K562 (cell line): ENCODE results near the gene MARK2. TPM values are rescaled to one million over a fixed set of nuclear protein-coding genes. Genes with fewer than 3 reads are reported as not detected.
A peak's percentile ranks its signal among the peaks of the same experiment; 100 is the strongest.

Experiments used
- BCOR ChIP-seq: fragments of 450-650 bp; IDR thresholded peaks from 2 replicates; pipeline ENCODE4 v1.6.1; 2016
- CBX3 ChIP-seq, 2 experiments: IDR thresholded peaks; 1 replicate in 1 of 2; 2 replicates in 1 of 2; pipeline ENCODE4 v1.6.1; 2012; ENCODE audit warnings: inconsistent platforms in 2 of 2, low read length in 2 of 2, borderline replicate concordance in 1 of 2, control low read depth in 1 of 2
- CREM ChIP-seq: IDR thresholded peaks from 2 replicates; pipeline ENCODE4 v1.6.1; 2014; ENCODE audit warnings: antibody characterized with exemption, low read depth
- CTCF ChIP-seq, 3 experiments: IDR thresholded peaks in 2 of 3; conservative IDR thresholded peaks in 1 of 3; 2 replicates each; pipeline ENCODE4 v1.5.1; 2011 to 2012; ENCODE audit warnings: low read length in 3 of 3, mild to moderate bottlenecking in 3 of 3, control low read depth in 2 of 3, improper control_type of control experiment in 1 of 3, inconsistent platforms in 1 of 3, low read depth in 1 of 3, mixed read lengths in 1 of 3, moderate library complexity in 1 of 3; ENCODE audit not compliant: insufficient read depth in 2 of 3
- DACH1 ChIP-seq: fragments of 450-650 bp; IDR thresholded peaks from 2 replicates; pipeline ENCODE4 v1.6.1; 2018; ENCODE audit not compliant: partially characterized antibody
- DPF2 ChIP-seq: fragments of 450-650 bp; IDR thresholded peaks from 2 replicates; pipeline ENCODE4 v1.6.1; 2016
- HOXB6 ChIP-seq: fragments of 250-450 bp; sonication (Bioruptor Pico); IDR thresholded peaks from 2 replicates; pipeline ENCODE4 v1.5.1; 2022; ENCODE audit warnings: mild to moderate bottlenecking, borderline replicate concordance
- KAT2B ChIP-seq: IDR thresholded peaks from one replicate; pipeline ENCODE4 v1.6.1; 2012; ENCODE audit warnings: low read depth, mild to moderate bottlenecking, control low read depth, inconsistent platforms, low read length, moderate library complexity
- MTA2 ChIP-seq: fragments of 450-650 bp; IDR thresholded peaks from 2 replicates; pipeline ENCODE4 v1.6.1; 2016; ENCODE audit warnings: low read depth
- NR3C1 ChIP-seq: sonication (generic); formaldehyde crosslinking; IDR thresholded peaks from 2 replicates; pipeline ENCODE4 v1.8.1; 2022; ENCODE audit warnings: missing genetic modification reagents
- PPARD ChIP-seq: fragments of 250-450 bp; sonication (Bioruptor Pico); IDR thresholded peaks from 2 replicates; pipeline ENCODE4 v1.8.0; 2022; ENCODE audit warnings: inconsistent platforms, mild to moderate bottlenecking, moderate library complexity
- PRDM10 ChIP-seq: fragments of 450-650 bp; IDR thresholded peaks from 2 replicates; pipeline ENCODE4 v1.6.1; 2018; ENCODE audit not compliant: partially characterized antibody
- SP2 ChIP-seq: IDR thresholded peaks from 2 replicates; pipeline ENCODE4 v1.6.1; 2011; ENCODE audit warnings: mild to moderate bottlenecking, low read depth, low read length, moderate library complexity; ENCODE audit not compliant: poor library complexity, severe bottlenecking; ENCODE audit errors: extremely low read depth
- TBP ChIP-seq: optimal IDR thresholded peaks from 2 replicates; pipeline ENCODE3; 2011; ENCODE audit warnings: low read depth, low read length, improper control_type of control experiment
- TOE1 ChIP-seq, 2 experiments: fragments of 450-650 bp in 1 of 2; sonication (generic) in 1 of 2; formaldehyde crosslinking in 1 of 2; IDR thresholded peaks; 2 replicates each; pipeline versions ENCODE4 v1.7.1 to v1.8.0; 2016 to 2022; ENCODE audit warnings: borderline replicate concordance in 2 of 2, mild to moderate bottlenecking in 2 of 2, antibody characterized with exemption in 1 of 2, inconsistent platforms in 1 of 2, low read depth in 1 of 2, missing genetic modification reagents in 1 of 2, moderate library complexity in 1 of 2
- ZBTB7A ChIP-seq: IDR thresholded peaks from 2 replicates; pipeline ENCODE4 v1.6.1; 2011; ENCODE audit warnings: low read depth, mild to moderate bottlenecking, low read length, moderate library complexity, borderline replicate concordance; ENCODE audit not compliant: control insufficient read depth
- ZSCAN29 ChIP-seq: fragments of 450-650 bp; IDR thresholded peaks from 2 replicates; pipeline ENCODE4 v1.6.1; 2017
- polyA plus RNA-seq, 8 experiments: library from polyadenylated mRNA; depleted of rRNA in 4 of 8; stranded (reverse) in 5 of 8; unstranded in 3 of 8; fragments of >200 nt; fragmentation: Nextera tagmentation in 2 of 8; fragmentation: Illumina TruSeq in 1 of 8; extraction: Ambion mirVana in 2 of 8; extraction: Trizol in 1 of 8; gene quantifications; 2 replicates each; pipeline versions ENCODE4 v1.2.1 to v1.2.3, GENCODE V29; 2011 to 2014; ENCODE audit warnings: inconsistent platforms in 1 of 8, missing spikeins in 1 of 8
- total RNA-seq, 7 experiments: library from RNA; depleted of rRNA in 6 of 7; stranded (reverse); fragments of >200 nt in 6 of 7; fragmentation: Illumina TruSeq in 2 of 7; extraction: Trizol in 2 of 7; gene quantifications; 2 replicates each; pipeline versions ENCODE4 v1.2.1 to v1.2.3, GENCODE V29; 2011 to 2021; ENCODE audit warnings: low replicate concordance in 1 of 7
- TF ChIP-seq, protein P1 (sequence below): IDR thresholded peaks from 2 replicates; pipeline ENCODE4 v1.6.1; 2011; ENCODE audit warnings: borderline replicate concordance, low read depth, mild to moderate bottlenecking, moderate library complexity, low read length; ENCODE audit not compliant: insufficient read depth, poor library complexity, severe bottlenecking
- TF ChIP-seq, protein P2 (sequence below): fragments of 200-800 bp; sonication (Bioruptor generic); IDR thresholded peaks from 2 replicates; pipeline ENCODE4 v1.6.1; 2017; ENCODE audit warnings: missing genetic modification characterization, missing compliant biosample characterization

MARK2 gene
- total and polyA plus RNA-seq, 9 of the 15 experiments (the other 6 are each of a cell fraction or from before 2014, with no cell fraction given): 0.32 to 43.5 (median 15.1) TPM

DNA sequence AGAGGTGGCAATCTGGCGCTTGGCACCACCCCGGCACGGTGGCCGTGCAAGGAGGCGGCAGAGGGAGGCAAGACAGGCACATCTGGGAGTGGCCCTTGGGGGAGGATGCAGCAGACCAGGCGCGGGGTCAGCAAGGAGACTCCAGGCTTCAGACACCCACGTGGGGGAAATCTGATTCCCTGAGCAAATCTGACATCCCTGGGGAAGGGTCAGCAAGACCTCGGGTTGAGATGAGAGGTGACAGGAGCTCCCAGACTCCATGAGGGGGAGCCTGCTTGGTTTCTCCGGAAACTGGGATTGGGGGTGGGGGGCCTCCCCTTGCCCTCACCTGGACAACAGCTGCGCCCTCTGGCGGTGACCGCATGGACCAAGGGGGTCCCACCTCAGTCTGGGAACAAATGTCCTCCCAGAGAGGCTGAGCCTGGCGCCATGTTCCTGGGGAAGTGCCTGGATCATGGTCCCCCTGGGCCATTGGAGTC is 82.1 kb downstream of the MARK2 start (continued):
- TF ChIP-seq CTCF (IDR thresholded peaks at IDR 0.05 in 2 of 3, conservative IDR thresholded peaks at IDR 0.05 in 1 of 3; ENCODE audit: insufficient read depth in 2 of 3, low read depth in 1 of 3, low read length in 3 of 3) (peak; percentile 65 to 90 (median 74)), BCOR (no peak), TBP (no peak), MTA2 (no peak), ZBTB7A (peak; percentile 99), HOXB6 (CRISPR knock-in tag) (no peak), TOE1 (IDR thresholded peaks at IDR 0.05; ENCODE audit: borderline replicate concordance) (0 out of 2 replicates have a peak, but pooled peaks have one; percentile 24), TOE1 (CRISPR knock-in tag; IDR thresholded peaks at IDR 0.05; ENCODE audit: borderline replicate concordance, low read depth) (no peak), PRDM10 (peak; percentile 9), DPF2 (0 out of 2 replicates have a peak, but pooled peaks have one; percentile 19), SP2 (no peak), NR3C1 (CRISPR knock-in tag) (no peak), ZSCAN29 (peak; percentile 89), CBX3 (IDR thresholded peaks at IDR 0.05; ENCODE audit: borderline replicate concordance in 1 of 2, low read length in 2 of 2) (peak in 1 of 2 experiments; percentile 34; a peak in 1 of 3 replicates), DACH1 (peak; percentile 10), KAT2B (no peak), PPARD (no peak), CREM (no peak)
- TF ChIP-seq, protein P1, sequence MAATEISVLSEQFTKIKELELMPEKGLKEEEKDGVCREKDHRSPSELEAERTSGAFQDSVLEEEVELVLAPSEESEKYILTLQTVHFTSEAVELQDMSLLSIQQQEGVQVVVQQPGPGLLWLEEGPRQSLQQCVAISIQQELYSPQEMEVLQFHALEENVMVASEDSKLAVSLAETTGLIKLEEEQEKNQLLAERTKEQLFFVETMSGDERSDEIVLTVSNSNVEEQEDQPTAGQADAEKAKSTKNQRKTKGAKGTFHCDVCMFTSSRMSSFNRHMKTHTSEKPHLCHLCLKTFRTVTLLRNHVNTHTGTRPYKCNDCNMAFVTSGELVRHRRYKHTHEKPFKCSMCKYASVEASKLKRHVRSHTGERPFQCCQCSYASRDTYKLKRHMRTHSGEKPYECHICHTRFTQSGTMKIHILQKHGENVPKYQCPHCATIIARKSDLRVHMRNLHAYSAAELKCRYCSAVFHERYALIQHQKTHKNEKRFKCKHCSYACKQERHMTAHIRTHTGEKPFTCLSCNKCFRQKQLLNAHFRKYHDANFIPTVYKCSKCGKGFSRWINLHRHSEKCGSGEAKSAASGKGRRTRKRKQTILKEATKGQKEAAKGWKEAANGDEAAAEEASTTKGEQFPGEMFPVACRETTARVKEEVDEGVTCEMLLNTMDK: peak; percentile 65
- TF ChIP-seq, protein P2, sequence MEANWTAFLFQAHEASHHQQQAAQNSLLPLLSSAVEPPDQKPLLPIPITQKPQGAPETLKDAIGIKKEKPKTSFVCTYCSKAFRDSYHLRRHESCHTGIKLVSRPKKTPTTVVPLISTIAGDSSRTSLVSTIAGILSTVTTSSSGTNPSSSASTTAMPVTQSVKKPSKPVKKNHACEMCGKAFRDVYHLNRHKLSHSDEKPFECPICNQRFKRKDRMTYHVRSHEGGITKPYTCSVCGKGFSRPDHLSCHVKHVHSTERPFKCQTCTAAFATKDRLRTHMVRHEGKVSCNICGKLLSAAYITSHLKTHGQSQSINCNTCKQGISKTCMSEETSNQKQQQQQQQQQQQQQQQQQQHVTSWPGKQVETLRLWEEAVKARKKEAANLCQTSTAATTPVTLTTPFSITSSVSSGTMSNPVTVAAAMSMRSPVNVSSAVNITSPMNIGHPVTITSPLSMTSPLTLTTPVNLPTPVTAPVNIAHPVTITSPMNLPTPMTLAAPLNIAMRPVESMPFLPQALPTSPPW (CRISPR knock-in tag): peak; percentile 47; the same call in 1 of the 2 replicates
